HepG2 (cell line): ENCODE measurements around the gene LRRC4.

Experiments used
- MNT ChIP-seq: fragments of 450-650 bp; IDR thresholded peaks from 2 replicates; pipeline ENCODE4 v1.6.1; 2016
- RAD21 ChIP-seq: fragments of 450-650 bp; formaldehyde crosslinking; IDR thresholded peaks from 2 replicates; pipeline ENCODE4 v1.5.0; 2020; ENCODE audit warnings: mild to moderate bottlenecking

- no peak for TF ChIP-seq RAD21 (CRISPR knock-in tag)
- no peak for TF ChIP-seq MNT
Observed at GRCh38 chr7:128030263-128030653, 979 bp downstream of the LRRC4 start.
